Fibroblast of lung (primary cell): ENCODE measurements around the gene MYH3.

Experiments
- CTCF ChIP-seq, 2 donors: IDR thresholded peaks in 1 of 2; conservative IDR thresholded peaks in 1 of 2; 1 replicate in 1 of 2; 2 replicates in 1 of 2; pipeline ENCODE4 v1.5.1; 2011 to 2012; ENCODE audit warnings: low read length in 2 of 2, control low read depth in 1 of 2, inconsistent platforms in 1 of 2, low read depth in 1 of 2, mild to moderate bottlenecking in 1 of 2
- EZH2 ChIP-seq: IDR thresholded peaks from 2 replicates; pipeline ENCODE4 v1.5.1; 2012; ENCODE audit warnings: low read length, control low read depth, mild to moderate bottlenecking; ENCODE audit errors: missing control alignments

DNA sequence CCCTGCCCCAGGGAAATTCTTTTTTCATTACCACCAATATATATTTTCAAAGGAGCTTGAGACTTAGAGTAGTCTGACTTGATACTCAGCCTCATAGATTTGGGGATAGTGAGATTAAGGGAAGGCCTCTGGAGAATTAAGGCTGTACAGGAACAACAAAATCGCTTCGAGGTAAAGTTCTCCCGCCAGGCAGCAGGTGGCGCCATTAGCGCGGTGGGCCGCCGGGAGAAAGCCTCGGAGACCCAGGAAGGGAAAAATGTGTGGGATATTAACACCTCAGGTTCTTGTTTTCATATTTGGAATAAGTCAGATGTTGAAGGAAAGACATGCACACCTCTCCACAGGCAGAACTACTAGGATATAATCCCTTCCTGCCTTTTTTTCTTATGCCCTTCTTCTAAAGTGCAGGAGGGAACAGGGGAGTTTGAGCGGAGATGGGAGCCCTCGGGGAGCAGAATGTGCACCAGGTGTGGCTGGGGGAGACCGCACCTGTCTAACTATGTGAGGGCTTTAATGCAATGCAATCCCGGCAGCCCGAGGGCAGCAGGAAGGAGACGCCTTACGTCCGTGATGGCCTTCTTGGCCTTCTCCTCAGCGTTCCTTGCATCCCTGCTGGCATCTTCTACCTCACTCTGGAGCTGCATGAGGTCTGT, 25.9 kb downstream of the MYH3 start:
- peak; percentile 70 to 85 for TF ChIP-seq CTCF (conservative IDR thresholded peaks at IDR 0.05 in 1 of 2, IDR thresholded peaks at IDR 0.05 in 1 of 2; ENCODE audit: low read depth in 1 of 2, low read length in 2 of 2)
- no peak for TF ChIP-seq EZH2
